IMR-90 (cell line): Measurements from ENCODE around the gene DLG4. TPM values are rescaled to one million over a fixed set of nuclear protein-coding genes. Genes with fewer than 3 reads are reported as not detected.

Experiments
- ATAC-seq: fragments of 200-7000 bp; cut with Tn5 transposase; 2 replicates; pipeline ENCODE4 v1.9.1; 2020; ENCODE audit warnings: low read depth, mild to moderate bottlenecking, moderate library complexity
- BruUV-seq: library from RNA; stranded (reverse); fragments of 400-500 nt; replicated peaks from 2 replicates; lab custom pipeline; 2021; lab: Mats Ljungman, UMichigan
- CTCF ChIA-PET: fragments of 300-600 bp; formaldehyde crosslinking; extraction: SDS; loops from one replicate; lab custom pipeline; 2021; ENCODE audit warnings: antibody characterized with exemption; lab: Yijun Ruan, JAX
- POLR2A ChIA-PET: fragments of 300-600 bp; sonication (Branson Sonifier 250); formaldehyde crosslinking; loops from one replicate; lab custom pipeline; 2022; ENCODE audit warnings: antibody characterized with exemption; ENCODE audit not compliant: unreplicated experiment; lab: Charles Lee
- DNase-seq: peaks from one replicate; pipeline ENCODE4 v3.0.0; 2013
- H2AFZ ChIP-seq: replicated peaks from 2 replicates; pipeline ENCODE3; 2013; ENCODE audit warnings: low read length, mild to moderate bottlenecking; ENCODE audit not compliant: poor library complexity
- H2AK5ac ChIP-seq: 2 replicates; pipeline ENCODE4 v1.6.1; 2013; ENCODE audit warnings: low read depth, low read length, inconsistent platforms
- H2AK9ac ChIP-seq: replicated peaks from 2 replicates; pipeline ENCODE3; 2013; ENCODE audit warnings: mild to moderate bottlenecking, low read depth, low read length, moderate library complexity; ENCODE audit not compliant: poor library complexity
- H2BK120ac ChIP-seq: 2 replicates; pipeline ENCODE4 v1.6.1; 2013; ENCODE audit warnings: low read depth, low read length, inconsistent platforms
- H2BK15ac ChIP-seq: 3 replicates; pipeline ENCODE4 v1.6.1; 2013; ENCODE audit warnings: low read depth, low read length, inconsistent platforms
- H2BK20ac ChIP-seq: 2 replicates; pipeline ENCODE4 v1.6.1; 2013; ENCODE audit warnings: low read depth, mild to moderate bottlenecking, inconsistent platforms, low read length, moderate library complexity
- H2BK5ac ChIP-seq: 2 replicates; pipeline ENCODE4 v1.6.1; 2013; ENCODE audit warnings: mild to moderate bottlenecking, low read depth, low read length, inconsistent platforms; ENCODE audit not compliant: poor library complexity, severe bottlenecking
- H3K14ac ChIP-seq: replicated peaks from 2 replicates; pipeline ENCODE4 v1.6.1; 2013; ENCODE audit warnings: low read depth, low read length, inconsistent platforms
- H3K18ac ChIP-seq: 2 replicates; pipeline ENCODE4 v1.6.1; 2013; ENCODE audit warnings: low read depth, low read length, control low read depth
- H3K23ac ChIP-seq: 2 replicates; pipeline ENCODE4 v1.6.1; 2013; ENCODE audit warnings: low read depth, low read length, inconsistent platforms
- H3K27ac ChIP-seq: 2 replicates; pipeline ENCODE4 v1.5.1; 2013; ENCODE audit warnings: mild to moderate bottlenecking, control low read depth, low read length; ENCODE audit not compliant: insufficient read depth
- H3K27me3 ChIP-seq: 2 replicates; pipeline ENCODE4 v1.6.1; 2013; ENCODE audit warnings: low read length; ENCODE audit not compliant: control insufficient read depth, insufficient read depth
- H3K36me3 ChIP-seq: 2 replicates; pipeline ENCODE4 v1.6.1; 2013; ENCODE audit warnings: low read length, mixed read lengths; ENCODE audit not compliant: control insufficient read depth, insufficient read depth
- H3K4ac ChIP-seq: 2 replicates; pipeline ENCODE4 v1.6.1; 2013; ENCODE audit warnings: low read depth, low read length, inconsistent platforms
- H3K4me1 ChIP-seq: 2 replicates; pipeline ENCODE4 v1.6.1; 2013; ENCODE audit warnings: low read length, mixed read lengths; ENCODE audit not compliant: control insufficient read depth, insufficient read depth
- H3K4me2 ChIP-seq: 2 replicates; pipeline ENCODE4 v1.6.1; 2013; ENCODE audit warnings: low read depth, mild to moderate bottlenecking, control low read depth, low read length, moderate library complexity
- H3K4me3 ChIP-seq: 2 replicates; pipeline ENCODE4 v1.5.1; 2013; ENCODE audit warnings: low read depth, mild to moderate bottlenecking, control low read depth, low read length, moderate library complexity; ENCODE audit not compliant: insufficient read depth
- H3K56ac ChIP-seq: 2 replicates; pipeline ENCODE4 v1.6.1; 2013; ENCODE audit warnings: low read length, inconsistent platforms; ENCODE audit not compliant: insufficient read depth; ENCODE audit errors: extremely low read depth
- H3K79me1 ChIP-seq, 2 experiments: 2 replicates each; pipeline ENCODE4 v1.6.1; 2013; ENCODE audit warnings: low read length in 2 of 2, inconsistent platforms in 1 of 2, low read depth in 1 of 2
- H3K9ac ChIP-seq: 2 replicates; pipeline ENCODE4 v1.6.1; 2013; ENCODE audit warnings: low read depth, low read length, control low read depth
- H3K9me1 ChIP-seq: 2 replicates; pipeline ENCODE4 v1.6.1; 2013; ENCODE audit warnings: low read length, inconsistent platforms; ENCODE audit not compliant: insufficient read depth
- H3K9me3 ChIP-seq: 2 replicates; pipeline ENCODE4 v1.6.1; 2013; ENCODE audit warnings: low read length; ENCODE audit not compliant: control insufficient read depth, insufficient read depth
- H4K20me1 ChIP-seq: 2 replicates; pipeline ENCODE4 v1.6.1; 2013; ENCODE audit warnings: low read length, inconsistent platforms; ENCODE audit not compliant: insufficient read depth
- H4K5ac ChIP-seq: 2 replicates; pipeline ENCODE4 v1.6.1; 2013; ENCODE audit warnings: mild to moderate bottlenecking, low read depth, low read length, control low read depth
- H4K8ac ChIP-seq, 2 experiments: 2 replicates each; pipeline ENCODE4 v1.6.1; 2013; ENCODE audit warnings: low read depth in 2 of 2, low read length in 2 of 2, control low read depth in 1 of 2, inconsistent platforms in 1 of 2
- H4K91ac ChIP-seq: 2 replicates; pipeline ENCODE4 v1.6.1; 2013; ENCODE audit warnings: low read depth, low read length, inconsistent platforms; ENCODE audit not compliant: insufficient read depth
- BHLHE40 ChIP-seq: fragments of 150-350 bp; IDR thresholded peaks from 2 replicates; pipeline ENCODE4 v1.6.1; 2016; ENCODE audit warnings: mild to moderate bottlenecking, low read depth, low read length
- CEBPB ChIP-seq: IDR thresholded peaks from 2 replicates; pipeline ENCODE4 v1.6.1; 2012; ENCODE audit warnings: low read depth, low read length, improper control_type of control experiment
- CHD1 ChIP-seq: IDR thresholded peaks from 2 replicates; pipeline ENCODE4 v1.6.1; 2012; ENCODE audit warnings: low read depth, low read length, improper control_type of control experiment
- CTCF ChIP-seq: conservative IDR thresholded peaks from 2 replicates; pipeline ENCODE4 v1.5.1; 2012; ENCODE audit warnings: mild to moderate bottlenecking, low read depth, low read length, improper control_type of control experiment
- ELK1 ChIP-seq: fragments of 150-350 bp; IDR thresholded peaks from 2 replicates; pipeline ENCODE4 v1.6.1; 2016; ENCODE audit warnings: low read depth, mild to moderate bottlenecking, low read length, moderate library complexity, borderline replicate concordance
- FOS ChIP-seq: fragments of 150-350 bp; IDR thresholded peaks from 2 replicates; pipeline ENCODE4 v1.6.1; 2016; ENCODE audit warnings: low read depth, low read length
- MAFK ChIP-seq: IDR thresholded peaks from 2 replicates; pipeline ENCODE4 v1.6.1; 2012; ENCODE audit warnings: low read depth, low read length, improper control_type of control experiment
- MAZ ChIP-seq: IDR thresholded peaks from 2 replicates; pipeline ENCODE4 v1.6.1; 2012; ENCODE audit warnings: low read depth, mild to moderate bottlenecking, low read length, improper control_type of control experiment, moderate library complexity, borderline replicate concordance
- MXI1 ChIP-seq: IDR thresholded peaks from 2 replicates; pipeline ENCODE4 v1.6.1; 2012; ENCODE audit warnings: low read depth, mild to moderate bottlenecking, low read length, moderate library complexity, borderline replicate concordance
- NFE2L2 ChIP-seq: fragments of 150-350 bp; IDR thresholded peaks from 2 replicates; pipeline ENCODE4 v1.6.1; 2016; ENCODE audit warnings: low read depth, mild to moderate bottlenecking, low read length
- POLR2A ChIP-seq: IDR thresholded peaks from 2 replicates; pipeline ENCODE4 v1.6.1; 2012; ENCODE audit warnings: mild to moderate bottlenecking, low read depth, low read length
- RAD21 ChIP-seq: IDR thresholded peaks from 2 replicates; pipeline ENCODE4 v1.6.1; 2012; ENCODE audit warnings: low read length, improper control_type of control experiment
- RCOR1 ChIP-seq: IDR thresholded peaks from 2 replicates; pipeline ENCODE4 v1.6.1; 2012; ENCODE audit warnings: mild to moderate bottlenecking, low read length, improper control_type of control experiment; ENCODE audit not compliant: insufficient replicate concordance
- RFX5 ChIP-seq: IDR thresholded peaks from 2 replicates; pipeline ENCODE4 v1.8.0; 2012; ENCODE audit warnings: low read depth, mild to moderate bottlenecking, low read length, moderate library complexity
- SMC3 ChIP-seq: fragments of 150-350 bp; IDR thresholded peaks from 2 replicates; pipeline ENCODE4 v1.6.1; 2016; ENCODE audit warnings: low read depth, mild to moderate bottlenecking, antibody characterized with exemption, low read length, moderate library complexity
- USF2 ChIP-seq: fragments of 150-350 bp; IDR thresholded peaks from 2 replicates; pipeline ENCODE4 v1.6.1; 2017; ENCODE audit warnings: mild to moderate bottlenecking, antibody characterized with exemption, low read length, low read depth
- WGBS, 2 experiments: methylation state at CpG; one replicate each; pipeline versions ENCODE4 v1.1.5 to v1.1.7; 2013; ENCODE audit warnings: missing lambda C conversion rate in 2 of 2; ENCODE audit not compliant: insufficient read length in 1 of 2; ENCODE audit errors: extremely low coverage in 2 of 2; 5-methylcytosine and 5-hydroxymethylcytosine counted together
- dilution Hi-C: fragments of 300-500 bp; cut with HindIII; formaldehyde crosslinking; loops from one replicate; pipeline ENCODE4 v1.14.3; 2018; ENCODE audit warnings: low sequenced_read_pairs; ENCODE audit not compliant: unreplicated experiment
- in situ Hi-C: fragments of 300-500 bp; cut with MboI; formaldehyde crosslinking; loops from 3 replicates; pipeline ENCODE4 v1.14.3; 2019; ENCODE audit warnings: low sequenced_read_pairs, inconsistent platforms, mixed read lengths
- intact Hi-C: fragments of 100-400 bp; cut with micrococcal nuclease; formaldehyde crosslinking; loops from 2 replicates; pipeline ENCODE4 v1.10.0; 2022
- polyA plus RNA-seq, 3 experiments: library from polyadenylated mRNA; depleted of rRNA; stranded (reverse); fragments of >200 nt; gene quantifications; 2 replicates each; pipeline ENCODE4 v1.2.3, GENCODE V29; 2012; ENCODE audit warnings: low replicate concordance in 1 of 3
- total RNA-seq: library from RNA; depleted of rRNA; stranded (reverse); fragments of >200 nt; gene quantifications from 2 replicates; pipeline ENCODE4 v1.2.3, GENCODE V29; 2012

Gene DLG4
- total and polyA plus RNA-seq, 2 of the 4 experiments (the other 2 are of a cell fraction): 8.2 to 30.5 TPM

- Histone ChIP-seq H2AK9ac (peak overlapping the region; percentile 52), H3K36me3 (peaks cover 67% of the 10 kb centered on the region), H3K9me1 (peaks cover 13% of the 10 kb centered on the region; the same call in 1 of the 2 replicates), H3K9me3 (no peaks in the 10 kb centered on the region), H2AFZ (peak overlapping the region; percentile 19), H3K18ac (no peak overlapping the region), H3K79me1 (peaks cover 8 to 75% of the 10 kb centered on the region in 2 experiments), H4K91ac (no peak overlapping the region), H3K14ac (no peak overlapping the region), H3K9ac (no peak overlapping the region), H4K5ac (no peak overlapping the region), H4K8ac (no peak overlapping the region; a peak in 1 of 4 replicates), H3K4me3 (no peak overlapping the region), H2BK5ac (no peak overlapping the region), H3K4ac (no peak overlapping the region), H3K27me3 (no peaks in the 10 kb centered on the region), H3K4me2 (no peak overlapping the region), H2BK20ac (no peak overlapping the region), H4K20me1 (peaks cover 32% of the 10 kb centered on the region), H2BK15ac (no peak overlapping the region), H3K27ac (no peak overlapping the region), H3K23ac (no peak overlapping the region), H2AK5ac (no peak overlapping the region), H2BK120ac (no peak overlapping the region), H3K4me1 (peaks cover 14% of the 10 kb centered on the region), H3K56ac (no peak overlapping the region)
- no TSS peak for BruUV-seq
- ATAC-seq: no peak
- ChIA-PET CTCF (no interaction called here), POLR2A (no interaction called here)
- 72% methylated on average over 3 of the region's 7 CpGs; no CpG with 5 or more reads in 1 of the 2 experiments for WGBS, 2 experiments
- dilution Hi-C loops (no loop called here), in situ Hi-C loops (no loop called here), intact Hi-C loops (no loop called here)
- DNase-seq: no peak
- TF ChIP-seq USF2 (no peak), POLR2A (no peak), NFE2L2 (no peak), RFX5 (no peak), ELK1 (no peak), BHLHE40 (no peak), CEBPB (no peak), CHD1 (no peak), MXI1 (no peak), CTCF (no peak), RAD21 (no peak), RCOR1 (no peak), MAFK (no peak), SMC3 (no peak), MAZ (no peak), FOS (no peak)
Observed at GRCh38 chr17:7222972-7223292, 3.3 kb upstream of the DLG4 start.
